Heart right ventricle (tissue), 16 donors: ENCODE data around the gene DNHD1. TPM values are rescaled to one million over a fixed set of nuclear protein-coding genes. Genes with fewer than 3 reads are reported as not detected.

Experiments used
- ATAC-seq, 8 donors: fragments of 200-7000 bp; cut with Tn5 transposase; one replicate each; pipeline ENCODE4 v1.9.1; 2020; ENCODE audit warnings: mild to moderate bottlenecking in 8 of 8, moderate library complexity in 8 of 8, moderate number of reproducible peaks in 1 of 8
- DNase-seq, 2 donors: peaks; one replicate each; pipeline ENCODE4 v3.0.0-alpha.2; 2020
- H3K27ac ChIP-seq, 10 donors: fragments of 200-600 bp; sonication (generic) in 2 of 10; one replicate each; pipeline versions ENCODE4 v1.5.0 to v1.8.0; 2020 to 2022; ENCODE audit warnings: mild to moderate bottlenecking in 3 of 10
- H3K27me3 ChIP-seq, 7 donors: fragments of 200-600 bp; one replicate each; pipeline ENCODE4 v1.8.0; 2021 to 2022; ENCODE audit warnings: mild to moderate bottlenecking in 2 of 7
- H3K36me3 ChIP-seq, 9 donors: fragments of 200-600 bp; sonication (generic) in 1 of 9; one replicate each; pipeline versions ENCODE4 v1.5.0 to v1.8.0; 2020 to 2022; ENCODE audit warnings: mild to moderate bottlenecking in 2 of 9
- H3K4me1 ChIP-seq, 9 donors: fragments of 200-600 bp; sonication (generic) in 1 of 9; one replicate each; pipeline versions ENCODE4 v1.5.0 to v1.8.0; 2020 to 2022; ENCODE audit warnings: mild to moderate bottlenecking in 4 of 9
- H3K4me3 ChIP-seq, 10 donors: fragments of 200-600 bp; sonication (generic) in 2 of 10; one replicate each; pipeline versions ENCODE4 v1.5.0 to v1.8.0; 2020 to 2022; ENCODE audit warnings: mild to moderate bottlenecking in 7 of 10, moderate library complexity in 2 of 10
- H3K9me3 ChIP-seq, 11 donors: fragments of 200-600 bp in 10 of 11; sonication (generic) in 2 of 11; one replicate each; pipeline versions ENCODE4 v1.5.0 to v1.8.0; 2013 to 2022; ENCODE audit warnings: mild to moderate bottlenecking in 2 of 11, control low read depth in 1 of 11, moderate library complexity in 1 of 11
- WGBS, 2 donors: extraction: QIAGEN DNeasy Blood & Tissue Kit; methylation state at CpG; one replicate each; pipeline ENCODE4 v1.1.7; 2013; ENCODE audit warnings: inconsistent platforms in 1 of 2; 5-methylcytosine and 5-hydroxymethylcytosine counted together
- intact Hi-C, 10 donors: fragments of 100-400 bp; cut with DNase I; formaldehyde crosslinking; loops; one replicate each; pipeline versions ENCODE4 v1.11.1 to v1.14.2; 2022
- polyA plus RNA-seq, 2 donors: library from polyadenylated mRNA; stranded (reverse); fragments of 200-250 nt; gene quantifications; one replicate each; pipeline ENCODE4 v1.2.3, GENCODE V29; 2013
- total RNA-seq, 10 donors: library from RNA; stranded (reverse); fragmentation: NEBNext Ultra II Directional in 3 of 10; extraction: Animal tissue kit (Norgen Biotek cat#: 25700) in 3 of 10; gene quantifications; one replicate each; pipeline versions ENCODE4 v1.2.1 to v1.2.4, GENCODE V29; 2021 to 2023
- TF ChIP-seq, protein P1 (sequence below), 9 donors: fragments of 200-600 bp; sonication (generic) in 2 of 9; IDR thresholded peaks; one replicate each; pipeline versions ENCODE4 v1.5.0 to v1.8.0; 2021 to 2022; ENCODE audit warnings: antibody characterized with exemption in 9 of 9, mild to moderate bottlenecking in 5 of 9, moderate library complexity in 1 of 9
- donor health status: Arrhythmogenic right ventricular cardiomyopathy.
- donor health status: ischemic (EF 13 %, LVEDD 7.1; RV severe dilation, severe dysfunction).
- donor health status: healthy with polysubstance abuse.
- donor health status: DM: no; HTN: yes; CAD: no.
- donor health status: DM: no; HTN: no; CAD: no.
- donor health status: ischemic (EF 25% LVEDD 6.9; RV normal size, moderate dysfunction).
- donor health status: ischemic (EF 25% LVEDD 5.7; RV mildly dilated, moderate dysfunction).
- donor health status: healthy.
- donor health status: DM: yes; HTN: yes; CAD: no.
- donor health status: Ischemic cardiomyopathy.
- donor health status: ischemic (EF 35%, LVEDD 5.7; RV mildly dilated, moderate dysfunction).
- donor health status: nonischemic (EF 11% LVEDD 7.7; RV severe dilation, severe dysfunction).
- donor health status: DM: yes; HTN: yes; CAD: no.
- donor health status: PGD.
- donor health status: ischemic (EF 29% LVEDD 5.4; RV normal size, mild dysfunction).
- donor health status: nonischemic (EF 23%, LVEDD 6.1; RV moderate dilation, normal function).

The DNHD1 gene
- total and polyA plus RNA-seq, 12 donors = 1.7 to 13.8 (median 6.5) TPM

DNA sequence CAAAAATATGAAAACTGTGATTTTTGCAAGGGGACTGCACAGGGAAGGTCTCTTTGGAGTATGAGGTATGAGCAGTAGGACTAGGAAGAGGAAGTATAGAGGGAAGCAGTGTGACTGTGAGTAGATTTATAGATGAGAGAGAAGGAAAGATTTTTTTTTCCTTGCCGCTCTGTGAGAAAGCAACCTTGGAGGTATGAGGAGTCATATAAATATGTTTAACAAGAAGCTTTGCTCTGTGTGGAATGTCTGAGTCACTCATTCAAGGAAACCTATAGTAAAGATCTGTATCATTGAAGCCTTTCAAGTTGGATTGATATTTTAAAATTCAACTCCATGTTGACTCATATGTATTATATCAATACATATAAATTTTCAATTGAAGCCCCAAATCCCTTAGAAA is 26.2 kb downstream of the DNHD1 start:
- Histone ChIP-seq H3K4me1 (no peaks in the 10 kb centered on the region), H3K27me3 (no peaks in the 10 kb centered on the region), H3K36me3 (peaks cover 0 to 52% (median 1%) of the 10 kb centered on the region in 9 donors), H3K9me3 (no peaks in the 10 kb centered on the region), H3K4me3 (no peak overlapping the region), H3K27ac (no peak overlapping the region)
- TF ChIP-seq, protein P1, sequence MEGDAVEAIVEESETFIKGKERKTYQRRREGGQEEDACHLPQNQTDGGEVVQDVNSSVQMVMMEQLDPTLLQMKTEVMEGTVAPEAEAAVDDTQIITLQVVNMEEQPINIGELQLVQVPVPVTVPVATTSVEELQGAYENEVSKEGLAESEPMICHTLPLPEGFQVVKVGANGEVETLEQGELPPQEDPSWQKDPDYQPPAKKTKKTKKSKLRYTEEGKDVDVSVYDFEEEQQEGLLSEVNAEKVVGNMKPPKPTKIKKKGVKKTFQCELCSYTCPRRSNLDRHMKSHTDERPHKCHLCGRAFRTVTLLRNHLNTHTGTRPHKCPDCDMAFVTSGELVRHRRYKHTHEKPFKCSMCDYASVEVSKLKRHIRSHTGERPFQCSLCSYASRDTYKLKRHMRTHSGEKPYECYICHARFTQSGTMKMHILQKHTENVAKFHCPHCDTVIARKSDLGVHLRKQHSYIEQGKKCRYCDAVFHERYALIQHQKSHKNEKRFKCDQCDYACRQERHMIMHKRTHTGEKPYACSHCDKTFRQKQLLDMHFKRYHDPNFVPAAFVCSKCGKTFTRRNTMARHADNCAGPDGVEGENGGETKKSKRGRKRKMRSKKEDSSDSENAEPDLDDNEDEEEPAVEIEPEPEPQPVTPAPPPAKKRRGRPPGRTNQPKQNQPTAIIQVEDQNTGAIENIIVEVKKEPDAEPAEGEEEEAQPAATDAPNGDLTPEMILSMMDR (IDR thresholded peaks at IDR 0.05) = no peak
- ATAC-seq (no peak), DNase-seq (no peak)
- intact Hi-C loops = loop anchor here in 1 of 10 donors (10.0 kb wide), 1 partner anchor 162 kb away; the partner anchor contains the start of gene MRPL17
- WGBS, 2 donors = 55 to 100% methylated on average over 1 of the region's 1 CpG

DNA sequence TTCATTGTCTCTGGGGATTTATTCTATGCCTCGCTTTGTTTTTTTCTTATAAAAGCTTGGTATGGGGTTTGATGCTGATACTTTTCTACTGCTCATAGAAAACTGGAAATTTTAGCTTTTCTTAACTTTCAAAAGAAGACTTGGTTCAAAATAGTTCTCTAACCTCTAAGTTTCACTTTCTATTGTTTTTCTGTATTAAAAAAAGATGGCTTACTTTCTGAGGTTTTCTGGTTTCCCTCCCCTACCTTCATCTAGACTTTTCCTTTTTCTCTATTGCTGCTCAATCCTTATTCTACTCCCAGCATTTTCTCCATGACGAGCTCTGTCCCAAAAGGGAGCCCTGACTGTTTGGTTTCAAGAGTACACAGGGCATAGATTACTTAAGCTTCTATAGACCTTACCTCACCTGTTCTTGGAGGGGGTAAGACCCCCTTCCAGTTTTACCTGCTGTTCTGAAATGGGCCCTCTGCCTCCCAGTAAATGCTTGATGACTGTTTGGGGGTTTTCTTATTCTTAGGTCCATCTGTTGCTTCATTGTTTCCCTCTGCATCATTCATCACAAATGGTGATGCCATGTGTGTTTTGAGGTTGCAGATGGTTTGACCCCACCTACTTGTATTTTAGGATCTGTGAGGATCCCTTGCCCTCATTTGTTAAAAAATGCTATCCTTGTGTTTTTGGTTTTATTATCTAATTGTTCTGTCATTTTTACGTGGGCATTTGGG is 29.5 kb downstream of the DNHD1 start:
- no peak for ATAC-seq
- intact Hi-C loops = loop anchor here in 2 of 10 donors (5.0 to 10.0 kb wide), 2 partner anchors 156 to 158 kb away; partner anchors contain the start of gene MRPL17 (in 2 of the 2)
- 84 to 88% methylated on average over 3 of the region's 3 CpGs for WGBS, 2 donors

DNA sequence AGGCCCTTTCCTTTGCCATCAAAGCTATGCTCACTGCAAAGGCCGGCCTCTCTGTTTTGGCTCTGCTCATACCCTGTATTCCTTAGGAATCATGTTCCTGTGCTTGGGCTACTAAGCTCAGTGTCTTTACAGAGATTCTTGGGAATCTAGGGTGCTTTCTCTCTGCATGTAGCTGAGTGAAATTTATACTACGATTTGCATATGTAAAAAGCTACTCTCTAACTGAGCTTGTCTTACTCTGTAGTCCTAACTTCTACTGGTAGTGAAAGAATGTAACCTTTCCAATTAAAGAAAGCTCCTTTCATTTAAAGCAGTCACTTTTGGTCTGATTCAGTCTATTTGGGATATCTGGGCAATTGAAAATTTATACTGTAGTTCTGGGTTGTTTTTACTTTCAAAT is 32.2 kb downstream of the DNHD1 start:
- H3K4me3 ChIP-seq = no peak overlapping the region
- H3K27ac ChIP-seq = no peak overlapping the region
- intact Hi-C loops = loop anchor here in 2 of 10 donors (5.0 to 10.0 kb wide), 2 partner anchors 153 to 156 kb away; partner anchors contain the start of gene MRPL17 (in 2 of the 2)
- TF ChIP-seq, protein P1 (IDR thresholded peaks at IDR 0.05) = no peak
- ATAC-seq (no peak), DNase-seq (no peak)
- no peaks in the 10 kb centered on the region for H3K9me3 ChIP-seq
- H3K27me3 ChIP-seq = no peaks in the 10 kb centered on the region
- peaks cover 0 to 55% (median 6%) of the 10 kb centered on the region in 9 donors for H3K36me3 ChIP-seq
- whole genome bisulfite sequencing, 2 donors = 86 to 89% methylated on average over 2 of the region's 2 CpGs
- no peaks in the 10 kb centered on the region for H3K4me1 ChIP-seq

More for the DNA sequence above, 29.5 kb downstream of the DNHD1 start:
- Histone ChIP-seq H3K4me3 (no peak overlapping the region), H3K36me3 (peaks cover 0 to 42% (median 6%) of the 10 kb centered on the region in 9 donors), H3K27me3 (no peaks in the 10 kb centered on the region), H3K9me3 (no peaks in the 10 kb centered on the region), H3K27ac (no peak overlapping the region), H3K4me1 (no peaks in the 10 kb centered on the region)
- TF ChIP-seq, protein P1 (IDR thresholded peaks at IDR 0.05) = no peak
- no peak for DNase-seq

DNA sequence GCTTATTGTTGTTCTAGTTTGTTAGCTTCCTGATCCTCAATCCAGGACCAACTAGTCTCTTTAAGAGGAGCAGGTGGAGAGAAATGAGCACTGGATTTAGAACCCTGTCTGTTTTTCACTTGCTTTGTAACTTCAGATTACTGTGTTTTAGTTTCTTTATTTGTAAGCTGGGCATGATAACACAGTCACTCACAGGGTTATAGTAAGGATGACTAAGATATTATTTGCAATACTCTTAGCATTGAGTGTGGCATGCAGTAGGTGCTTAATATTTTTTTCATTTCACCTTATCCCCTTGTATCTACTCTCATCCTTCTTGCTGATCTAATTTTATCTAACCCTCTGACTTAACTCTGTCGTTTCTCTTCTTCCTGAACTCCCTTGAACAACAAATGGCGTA is 33.8 kb downstream of the DNHD1 start:
- ATAC-seq = no peak
- 92% methylated on average over 2 of the region's 2 CpGs for WGBS, 2 donors
- H3K27ac ChIP-seq = no peak overlapping the region
- no peaks in the 10 kb centered on the region for H3K4me1 ChIP-seq
- peaks cover 0 to 61% (median 6%) of the 10 kb centered on the region in 9 donors for H3K36me3 ChIP-seq
- TF ChIP-seq, protein P1 (IDR thresholded peaks at IDR 0.05) = no peak
- H3K9me3 ChIP-seq = no peaks in the 10 kb centered on the region
- H3K27me3 ChIP-seq = no peaks in the 10 kb centered on the region
- intact Hi-C loops = loop anchor here (1.0 to 10.0 kb wide), 12 partner anchors 71 to 226 kb away; partner anchors contain the start of genes MRPL17 (in 7 of the 10), ILK (in 2 of the 10) and RRP8 (in 2 of the 10)
- no peak for DNase-seq
- H3K4me3 ChIP-seq = no peak overlapping the region
